Adrenal gland (tissue), 12 donors: ENCODE data around the gene NUDT16. TPM values are rescaled to one million over a fixed set of nuclear protein-coding genes. Genes with fewer than 3 reads are reported as not detected.

Experiments
- DNase-seq, 7 donors: peaks; one replicate each; pipeline ENCODE4 v3.0.0-alpha.2; 2019 to 2020
- H3K27ac ChIP-seq, 5 donors: fragments of 200-600 bp; sonication (generic) in 4 of 5; 1 replicate in 3 of 5; 2 replicates in 2 of 5; pipeline versions ENCODE4 v1.5.1 to v1.8.0; 2016 to 2020; ENCODE audit warnings: mild to moderate bottlenecking in 1 of 5
- H3K27me3 ChIP-seq: fragments of 200-600 bp; 2 replicates; pipeline ENCODE4 v1.8.0; 2021
- H3K36me3 ChIP-seq, 2 donors: fragments of 200-600 bp; replicated peaks in 1 of 2; 1 replicate in 1 of 2; 2 replicates in 1 of 2; pipeline versions ENCODE4 v1.5.1 to v1.8.0; 2018 to 2022
- H3K4me1 ChIP-seq, 2 donors: fragments of 200-600 bp; replicated peaks in 1 of 2; 1 replicate in 1 of 2; 2 replicates in 1 of 2; pipeline versions ENCODE4 v1.5.1 to v1.8.0; 2018 to 2021
- H3K4me3 ChIP-seq, 4 donors: fragments of 200-600 bp; sonication (generic) in 3 of 4; one replicate each; pipeline ENCODE4 v1.5.1; 2016 to 2018
- H3K9me3 ChIP-seq, 3 donors: fragments of 200-600 bp; sonication (generic) in 1 of 3; replicated peaks in 1 of 3; 1 replicate in 2 of 3; 2 replicates in 1 of 3; pipeline versions ENCODE4 v1.5.1 to v1.8.0; 2016 to 2021
- CTCF ChIP-seq, 6 experiments: fragments of 450-650 bp in 4 of 6; fragments of 200-600 bp in 2 of 6; sonication (generic) in 1 of 6; IDR thresholded peaks; 1 replicate in 5 of 6; 2 replicates in 1 of 6; pipeline versions ENCODE4 v1.5.1 to v1.8.0; 2016 to 2021; ENCODE audit warnings: antibody characterized with exemption in 6 of 6, mild to moderate bottlenecking in 2 of 6, moderate library complexity in 1 of 6
- POLR2A ChIP-seq, 2 donors: fragments of 450-650 bp; IDR thresholded peaks; one replicate each; pipeline ENCODE4 v1.6.1; 2017; ENCODE audit warnings: antibody characterized with exemption in 2 of 2, mild to moderate bottlenecking in 2 of 2, moderate library complexity in 1 of 2
- WGBS, 4 donors: extraction: QIAGEN DNeasy Blood & Tissue Kit in 2 of 4; methylation state at CpG; one replicate each; pipeline versions ENCODE4 v1.1.5 to v1.1.7; 2013 to 2017; 5-methylcytosine and 5-hydroxymethylcytosine counted together
- intact Hi-C, 2 donors: fragments of 100-400 bp; cut with DNase I; formaldehyde crosslinking; loops; one replicate each; pipeline versions ENCODE4 v1.14.1 to v1.15.0; 2022 to 2023
- polyA plus RNA-seq, 3 donors: library from polyadenylated mRNA; stranded (reverse); fragments of 200-250 nt in 2 of 3; fragments of 350-450 nt in 1 of 3; fragmentation: Illumina TruSeq in 1 of 3; extraction: RNeasy Lipid Tissue Mini Kit (QIAGEN cat#74804) in 1 of 3; gene quantifications; one replicate each; pipeline ENCODE4 v1.2.3, GENCODE V29; 2013 to 2014
- total RNA-seq, 9 donors: library from RNA; depleted of rRNA in 4 of 9; stranded (reverse); fragments of >200 nt in 4 of 9; fragments of 120-200 nt in 1 of 9; fragmentation: NEBNext Ultra II Directional in 1 of 9; extraction: Animal tissue kit (Norgen Biotek cat#: 25700) in 1 of 9; gene quantifications; one replicate each; pipeline versions ENCODE4 v1.1.0 to v1.2.4, GENCODE V29; 2013 to 2023
- donor health status: healthy with polysubstance abuse.
- donor health status: Bipolar disorder and iron deficiency.
- donor health status: DM: yes; HTN: yes; CAD: no.
- donor health status: DM: no; HTN: no; CAD: no.
- donor health status: DM: no; HTN: no; CAD: no.
- donor health status: DM: yes; HTN: yes; CAD: no.

The NUDT16 gene
- total and polyA plus RNA-seq, 12 donors, result 13.6 to 42.2 (median 22.4) TPM

- Histone ChIP-seq H3K4me1 (peaks cover 0 to 14% of the 10 kb centered on the region in 2 donors), H3K9me3 (no peaks in the 10 kb centered on the region), H3K36me3 (no peaks in the 10 kb centered on the region), H3K27ac (no peak overlapping the region), H3K27me3 (no peaks in the 10 kb centered on the region), H3K4me3 (no peak overlapping the region)
- 72 to 89% (median 79%) methylated on average over 2 of the region's 2 CpGs for WGBS, 4 donors
- intact Hi-C loops, result no loop called here
- DNase-seq, result no peak
- TF ChIP-seq CTCF (IDR thresholded peaks at IDR 0.05) (no peak), POLR2A (IDR thresholded peaks at IDR 0.05) (no peak)
Observed at GRCh38 chr3:131353016-131353877, 28.3 kb upstream of the NUDT16 start.

- TF ChIP-seq POLR2A (IDR thresholded peaks at IDR 0.05), result no peak
- no peak for TF ChIP-seq CTCF (IDR thresholded peaks at IDR 0.05)
- Histone ChIP-seq H3K9me3 (no peaks in the 10 kb centered on the region), H3K27me3 (no peaks in the 10 kb centered on the region), H3K4me1 (peaks cover 0 to 14% of the 10 kb centered on the region in 2 donors), H3K36me3 (no peaks in the 10 kb centered on the region), H3K27ac (no peak overlapping the region), H3K4me3 (no peak overlapping the region)
- intact Hi-C loops, result no loop called here
- no peak for DNase-seq
- WGBS, 4 donors, result 64 to 85% (median 73%) methylated on average over 2 of the region's 2 CpGs
Observed at GRCh38 chr3:131353986-131354385, 27.6 kb upstream of the NUDT16 start.

GRCh38 chr3:131356006-131356595 is 25.5 kb upstream of the NUDT16 start:
- no peak overlapping the region for H3K27ac ChIP-seq
- H3K27me3 ChIP-seq, result no peaks in the 10 kb centered on the region
- 91 to 94% (median 93%) methylated on average over 5 of the region's 5 CpGs for WGBS, 4 donors
- no peak overlapping the region for H3K4me3 ChIP-seq
- no peaks in the 10 kb centered on the region for H3K4me1 ChIP-seq
- no peak for TF ChIP-seq CTCF (IDR thresholded peaks at IDR 0.05)
- no peak for DNase-seq
- no peaks in the 10 kb centered on the region for H3K9me3 ChIP-seq
- no peaks in the 10 kb centered on the region for H3K36me3 ChIP-seq
- intact Hi-C loops, result no loop called here

GRCh38 chr3:131357275-131357674 is 24.3 kb upstream of the NUDT16 start:
- no peak overlapping the region for H3K27ac ChIP-seq
- no peak for DNase-seq
- H3K4me1 ChIP-seq, result peaks cover 5% of the 10 kb centered on the region in 2 donors
- WGBS, 4 donors, result 91 to 100% (median 96%) methylated on average over 1 of the region's 1 CpG
- no peaks in the 10 kb centered on the region for H3K27me3 ChIP-seq
- no peak for TF ChIP-seq POLR2A (IDR thresholded peaks at IDR 0.05)
- TF ChIP-seq CTCF (IDR thresholded peaks at IDR 0.05), result no peak
- no peak overlapping the region for H3K4me3 ChIP-seq
- H3K36me3 ChIP-seq, result no peaks in the 10 kb centered on the region
- H3K9me3 ChIP-seq, result no peaks in the 10 kb centered on the region
- intact Hi-C loops, result no loop called here
